ACC112 (cell line): ENCODE data around the gene MKNK1.

Source experiments
- H2AFZ ChIP-seq: fragments of 200-600 bp; sonication (generic); one replicate; pipeline ENCODE4 v1.6.0; 2017; ENCODE audit warnings: antibody characterized with exemption, low read length; ENCODE audit not compliant: unreplicated experiment
- H3K27ac ChIP-seq: fragments of 200-600 bp; sonication (generic); 2 replicates; pipeline ENCODE4 v1.5.1; 2014; ENCODE audit warnings: low read depth, mild to moderate bottlenecking, antibody characterized with exemption, low read length, moderate library complexity
- H3K27me3 ChIP-seq: fragments of 200-600 bp; sonication (generic); 2 replicates; pipeline ENCODE4 v1.6.1; 2014; ENCODE audit warnings: mild to moderate bottlenecking, antibody characterized with exemption, low read length, moderate library complexity, mixed read lengths; ENCODE audit not compliant: insufficient read depth
- H3K36me3 ChIP-seq: fragments of 200-600 bp; sonication (generic); 2 replicates; pipeline ENCODE4 v1.6.1; 2016; ENCODE audit warnings: mild to moderate bottlenecking, antibody characterized with exemption, low read length, moderate library complexity, mixed read lengths; ENCODE audit not compliant: insufficient read depth
- H3K4me1 ChIP-seq: fragments of 200-600 bp; sonication (generic); one replicate; pipeline ENCODE4 v1.6.1; 2016; ENCODE audit warnings: low read length, mixed read lengths; ENCODE audit not compliant: insufficient read depth, unreplicated experiment, control insufficient read depth
- H3K4me3 ChIP-seq: fragments of 200-600 bp; sonication (generic); 2 replicates; pipeline ENCODE4 v1.5.1; 2014; ENCODE audit warnings: mild to moderate bottlenecking, low read depth, low read length
- H3K79me2 ChIP-seq: fragments of 200-600 bp; sonication (generic); one replicate; pipeline ENCODE4 v1.6.0; 2016; ENCODE audit warnings: low read length; ENCODE audit not compliant: control insufficient read depth, unreplicated experiment, insufficient read depth

MKNK1 gene

DNA sequence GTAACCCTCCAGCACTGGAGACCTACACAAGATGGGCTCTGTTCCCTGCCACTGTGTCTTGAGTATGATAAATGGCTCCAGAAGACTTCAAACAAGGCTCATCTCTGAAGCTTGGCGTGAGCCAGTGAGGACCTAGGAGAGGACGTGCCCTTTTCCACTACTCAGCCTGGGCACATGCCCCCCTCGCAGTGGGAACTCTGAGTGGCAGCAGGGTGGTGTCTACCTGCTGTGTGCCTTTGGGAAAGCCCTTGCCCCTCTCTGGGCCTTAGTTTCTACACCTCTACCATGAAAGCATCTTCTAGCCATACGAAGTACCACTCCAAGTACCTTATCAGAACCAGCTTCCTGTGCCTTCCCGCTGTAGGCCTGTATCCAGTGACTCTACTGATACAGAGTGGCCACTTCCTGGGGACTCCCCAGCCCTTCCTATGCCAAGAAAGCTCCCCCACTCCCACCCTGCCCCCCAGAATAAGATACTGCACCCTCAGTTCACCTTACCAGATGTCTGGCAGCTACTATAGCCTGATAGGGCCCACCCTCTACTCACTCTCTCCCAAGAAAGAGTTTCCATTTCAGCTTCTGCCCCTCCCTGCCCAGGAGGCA lies 15.7 kb upstream of the MKNK1 start:
- Histone ChIP-seq H3K36me3 (no peaks in the 10 kb centered on the region), H3K27me3 (no peaks in the 10 kb centered on the region), H3K27ac (no peak overlapping the region), H3K79me2 (peaks cover 4% of the 10 kb centered on the region), H2AFZ (no peak overlapping the region), H3K4me1 (peaks cover 28% of the 10 kb centered on the region), H3K4me3 (no peak overlapping the region)

DNA sequence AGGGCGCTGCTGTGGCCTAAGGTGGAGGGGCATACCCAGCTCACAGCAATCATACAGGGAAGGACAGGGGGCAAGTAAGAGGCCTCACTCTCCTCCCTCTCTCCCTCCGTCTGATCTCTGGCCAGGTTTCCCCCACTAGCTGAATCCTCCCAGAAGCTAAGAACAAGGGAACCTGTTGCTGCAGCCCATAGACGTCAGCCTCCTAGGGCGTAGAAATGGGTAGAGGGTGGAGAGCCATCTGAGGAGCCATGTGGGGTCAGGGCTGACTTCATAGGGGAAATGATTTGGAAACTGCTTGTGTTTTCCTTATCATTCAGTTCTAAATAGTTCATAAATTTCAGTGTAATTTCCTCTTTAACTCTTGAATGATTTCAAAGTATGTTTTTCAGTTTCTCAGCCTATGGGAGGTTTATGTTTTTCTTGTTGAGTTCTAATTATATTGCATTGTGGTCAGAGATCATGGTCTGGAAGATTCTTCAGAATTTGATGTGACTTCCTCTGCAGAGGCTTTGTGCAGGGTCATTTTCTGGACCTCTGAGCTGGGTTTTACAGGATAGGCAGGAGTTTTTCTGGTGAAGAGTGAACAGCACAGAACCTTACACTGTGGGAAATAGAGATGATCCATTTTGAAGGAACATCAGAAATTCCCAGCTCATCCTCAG lies 14.8 kb upstream of the MKNK1 start:
- H3K27ac ChIP-seq, result no peak overlapping the region
- no peak overlapping the region for H2AFZ ChIP-seq
- H3K4me1 ChIP-seq, result peaks cover 36% of the 10 kb centered on the region

DNA sequence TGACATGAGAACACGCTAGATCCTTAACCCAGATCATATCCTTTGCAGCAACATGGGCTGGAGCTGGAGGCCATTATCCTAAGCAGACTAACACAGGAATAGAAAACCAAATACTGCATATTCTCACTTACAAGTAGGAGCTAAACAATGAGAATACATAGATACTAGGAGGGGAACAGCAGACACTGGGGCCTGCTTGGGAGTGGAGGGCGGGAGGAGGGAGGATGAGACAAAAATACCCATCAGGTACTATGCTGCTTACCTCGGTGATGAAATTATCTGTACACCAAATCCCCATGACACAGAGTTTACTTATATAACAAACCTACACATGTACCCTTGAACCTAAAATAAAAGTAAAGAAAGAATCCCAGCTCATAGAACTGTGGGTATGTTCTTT lies 13.8 kb upstream of the MKNK1 start:
- no peak overlapping the region for H3K27ac ChIP-seq
- no peaks in the 10 kb centered on the region for H3K36me3 ChIP-seq
- no peak overlapping the region for H2AFZ ChIP-seq
- H3K79me2 ChIP-seq, result peaks cover 4% of the 10 kb centered on the region
- peaks cover 43% of the 10 kb centered on the region for H3K4me1 ChIP-seq
- H3K4me3 ChIP-seq, result no peak overlapping the region
- H3K27me3 ChIP-seq, result no peaks in the 10 kb centered on the region

More for the DNA sequence above, 14.8 kb upstream of the MKNK1 start:
- Histone ChIP-seq H3K4me3 (no peak overlapping the region), H3K27me3 (no peaks in the 10 kb centered on the region), H3K79me2 (peaks cover 4% of the 10 kb centered on the region), H3K36me3 (no peaks in the 10 kb centered on the region)

DNA sequence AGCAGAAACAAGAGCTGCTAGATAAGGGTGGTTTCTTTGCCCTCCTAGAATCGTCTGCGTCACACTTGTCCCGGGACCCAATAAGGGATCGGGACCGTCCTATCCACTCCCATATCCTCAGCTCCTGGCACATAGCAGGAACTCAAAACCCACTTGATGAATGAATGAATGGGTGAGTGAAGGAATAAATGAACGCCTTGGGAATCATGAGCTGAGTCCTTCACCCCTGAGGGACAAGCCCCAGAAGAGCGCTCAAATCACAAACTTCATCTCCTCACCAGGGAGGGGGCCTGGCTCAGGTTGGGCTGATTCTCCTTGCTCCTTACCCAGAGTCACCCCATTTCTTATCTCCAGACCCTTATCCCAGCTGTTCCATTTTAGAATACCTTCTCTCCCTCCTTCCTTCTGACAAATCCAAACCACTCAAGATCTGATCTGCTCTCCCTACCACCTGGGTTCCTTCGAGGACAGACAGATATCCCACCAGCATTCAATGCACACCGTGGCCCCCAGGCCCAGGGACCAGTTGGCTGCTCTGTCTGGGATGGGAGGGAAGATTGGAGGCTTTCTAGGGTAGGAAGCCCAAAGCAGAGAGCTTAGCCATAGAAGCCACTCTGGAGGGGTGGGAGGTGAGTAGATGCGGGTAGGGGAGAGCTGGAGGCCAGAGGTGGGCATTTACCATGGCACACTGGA lies 13.2 kb upstream of the MKNK1 start:
- peak overlapping the region; percentile 69 for H3K27ac ChIP-seq
- H3K4me1 ChIP-seq, result peaks cover 42% of the 10 kb centered on the region
- H3K36me3 ChIP-seq, result no peaks in the 10 kb centered on the region

GRCh38 chr1:46616277-46617107 lies 12.4 kb upstream of the MKNK1 start, which contains the start of gene MOB3C:
Gene MOB3C, minus strand, starts transcription at chr1:46616811. Its CDS starts 3,490 bp downstream, at chr1:46613321.
- peak within 1 kb of the TSS; percentile 69 for H3K27ac ChIP-seq
- H3K36me3 ChIP-seq, result no peaks in the 10 kb centered on the region
- peak within 1 kb of the TSS; percentile 88 for H3K4me3 ChIP-seq
- H3K4me1 ChIP-seq, result peaks cover 39% of the 10 kb centered on the region
- peaks cover 4% of the 10 kb centered on the region for H3K79me2 ChIP-seq
- peak within 1 kb of the TSS; percentile 87 for H2AFZ ChIP-seq
- no peaks in the 10 kb centered on the region for H3K27me3 ChIP-seq

More for the DNA sequence above, 13.2 kb upstream of the MKNK1 start:
- H3K4me3 ChIP-seq, result peak overlapping the region; percentile 88
- peak overlapping the region; percentile 87 for H2AFZ ChIP-seq
- no peaks in the 10 kb centered on the region for H3K27me3 ChIP-seq
- peaks cover 4% of the 10 kb centered on the region for H3K79me2 ChIP-seq

GRCh38 chr1:46615735-46616134 lies 11.7 kb upstream of the MKNK1 start:
- peaks cover 38% of the 10 kb centered on the region for H3K4me1 ChIP-seq
- H3K79me2 ChIP-seq, result peaks cover 4% of the 10 kb centered on the region
- no peak overlapping the region for H3K27ac ChIP-seq
- H3K27me3 ChIP-seq, result no peaks in the 10 kb centered on the region
- H3K36me3 ChIP-seq, result no peaks in the 10 kb centered on the region
- H2AFZ ChIP-seq, result no peak overlapping the region
- H3K4me3 ChIP-seq, result peak overlapping the region; percentile 88

- H2AFZ ChIP-seq, result no peak overlapping the region
- no peak overlapping the region for H3K27ac ChIP-seq
- no peaks in the 10 kb centered on the region for H3K36me3 ChIP-seq
- H3K27me3 ChIP-seq, result no peaks in the 10 kb centered on the region
- H3K79me2 ChIP-seq, result peaks cover 4% of the 10 kb centered on the region
- peak overlapping the region; percentile 88; the same call in 1 of the 2 replicates for H3K4me3 ChIP-seq
- H3K4me1 ChIP-seq, result peaks cover 38% of the 10 kb centered on the region
Observed at GRCh38 chr1:46615088-46615487, 11.0 kb upstream of the MKNK1 start.

DNA sequence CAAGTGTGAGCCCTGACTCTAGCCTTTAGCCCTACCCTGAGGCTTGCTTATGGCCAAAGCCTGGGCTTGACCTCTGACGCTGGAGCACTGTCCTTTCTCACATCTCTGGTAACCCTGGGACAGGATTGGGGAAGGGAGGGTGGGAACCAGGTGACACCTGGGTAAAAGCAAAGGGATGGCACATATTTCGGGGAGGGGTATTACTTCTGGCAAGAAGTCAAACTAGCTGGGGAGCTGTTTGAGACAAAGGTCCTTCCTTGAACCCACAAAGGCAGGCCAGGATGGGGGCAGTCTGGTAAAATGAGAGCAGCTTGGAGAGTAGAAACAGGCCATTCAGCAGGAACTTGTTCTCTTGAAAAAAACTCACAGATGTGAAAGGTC lies 10.5 kb upstream of the MKNK1 start:
- no peak overlapping the region for H3K27ac ChIP-seq
- H2AFZ ChIP-seq, result no peak overlapping the region
- no peaks in the 10 kb centered on the region for H3K27me3 ChIP-seq
- H3K79me2 ChIP-seq, result peaks cover 4% of the 10 kb centered on the region
- H3K4me3 ChIP-seq, result no peak overlapping the region
- H3K4me1 ChIP-seq, result peaks cover 38% of the 10 kb centered on the region
- H3K36me3 ChIP-seq, result peaks cover 1% of the 10 kb centered on the region; the same call in 1 of the 2 replicates

GRCh38 chr1:46613661-46614603 lies 9.9 kb upstream of the MKNK1 start:
- Histone ChIP-seq H3K79me2 (peaks cover 4% of the 10 kb centered on the region), H3K4me3 (no peak overlapping the region), H3K27me3 (no peaks in the 10 kb centered on the region)

More at GRCh38 chr1:46613661-46614603, 9.9 kb upstream of the MKNK1 start:
- H2AFZ ChIP-seq, result no peak overlapping the region
- H3K27ac ChIP-seq, result no peak overlapping the region
- peaks cover 6% of the 10 kb centered on the region; the same call in 1 of the 2 replicates for H3K36me3 ChIP-seq
- H3K4me1 ChIP-seq, result peaks cover 38% of the 10 kb centered on the region
